ENCODE measurements around the gene CMPK2.
A peak's percentile ranks its signal among the peaks of the same experiment; 100 is the strongest.
"Not testable (repeated sequence)": the region's sequence is repeated elsewhere in the genome, so short reads cannot be mapped to it uniquely, and the experiment has no call there.

CMPK2 gene

GRCh38 chr2:6880200-6880733 is 14.6 kb upstream of the CMPK2 start:
- DNase-seq = no peak

- DNase-seq = no peak
Observed at GRCh38 chr2:6879011-6879410, 13.3 kb upstream of the CMPK2 start.

- DNase-seq = no peak
Observed at GRCh38 chr2:6878549-6878948, 12.8 kb upstream of the CMPK2 start.

GRCh38 chr2:6877402-6878304 is 11.9 kb upstream of the CMPK2 start, which contains the start of gene RSAD2:
Gene RSAD2 (plus strand): TSS chr2:6877777. CDS start chr2:6877801, 24 bp downstream.
- DNase-seq = peak; percentile 78

GRCh38 chr2:6876309-6876708 is 10.6 kb upstream of the CMPK2 start:
- no peak for DNase-seq

GRCh38 chr2:6874032-6874431 is 8.3 kb upstream of the CMPK2 start:
- no peak for DNase-seq

- no peak for DNase-seq
Observed at GRCh38 chr2:6872394-6872793, 6.7 kb upstream of the CMPK2 start.

- DNase-seq = no peak
Observed at GRCh38 chr2:6866982-6867381, 1.3 kb upstream of the CMPK2 start.

GRCh38 chr2:6866275-6866671 is 566 bp upstream of the CMPK2 start:
- DNase-seq = peak; percentile 55

- peak; percentile 46 for DNase-seq
Observed at GRCh38 chr2:6864923-6865345, 773 bp downstream of the CMPK2 start.

GRCh38 chr2:6864231-6864754 is 1.4 kb downstream of the CMPK2 start:
- DNase-seq = no peak

GRCh38 chr2:6863792-6864191 is 1.9 kb downstream of the CMPK2 start:
- DNase-seq = no peak

- DNase-seq = no peak
Observed at GRCh38 chr2:6860296-6860695, 5.4 kb downstream of the CMPK2 start.

- DNase-seq = not testable (repeated sequence)
Observed at GRCh38 chr2:6858466-6859027, 7.2 kb downstream of the CMPK2 start.

GRCh38 chr2:6856548-6856920 is 9.2 kb downstream of the CMPK2 start:
- no peak for DNase-seq

- no peak for DNase-seq
Observed at GRCh38 chr2:6855860-6856547, 9.7 kb downstream of the CMPK2 start.

GRCh38 chr2:6854416-6854815 is 11.3 kb downstream of the CMPK2 start:
- no peak for DNase-seq

GRCh38 chr2:6852195-6852594 is 13.5 kb downstream of the CMPK2 start:
- DNase-seq = no peak

- DNase-seq = no peak
Observed at GRCh38 chr2:6846967-6847681, 18.6 kb downstream of the CMPK2 start.

- no peak for DNase-seq
Observed at GRCh38 chr2:6846540-6846939, 19.2 kb downstream of the CMPK2 start.

GRCh38 chr2:6845903-6846302 is 19.8 kb downstream of the CMPK2 start:
- no peak for DNase-seq

GRCh38 chr2:6845312-6845711 is 20.4 kb downstream of the CMPK2 start:
- no peak for DNase-seq
